ENCODE results near the gene HYCC1.
"Not testable (repeated sequence)": the region's sequence is repeated elsewhere in the genome, so short reads cannot be mapped to it uniquely, and the experiment has no call there.

The HYCC1 gene

DNA sequence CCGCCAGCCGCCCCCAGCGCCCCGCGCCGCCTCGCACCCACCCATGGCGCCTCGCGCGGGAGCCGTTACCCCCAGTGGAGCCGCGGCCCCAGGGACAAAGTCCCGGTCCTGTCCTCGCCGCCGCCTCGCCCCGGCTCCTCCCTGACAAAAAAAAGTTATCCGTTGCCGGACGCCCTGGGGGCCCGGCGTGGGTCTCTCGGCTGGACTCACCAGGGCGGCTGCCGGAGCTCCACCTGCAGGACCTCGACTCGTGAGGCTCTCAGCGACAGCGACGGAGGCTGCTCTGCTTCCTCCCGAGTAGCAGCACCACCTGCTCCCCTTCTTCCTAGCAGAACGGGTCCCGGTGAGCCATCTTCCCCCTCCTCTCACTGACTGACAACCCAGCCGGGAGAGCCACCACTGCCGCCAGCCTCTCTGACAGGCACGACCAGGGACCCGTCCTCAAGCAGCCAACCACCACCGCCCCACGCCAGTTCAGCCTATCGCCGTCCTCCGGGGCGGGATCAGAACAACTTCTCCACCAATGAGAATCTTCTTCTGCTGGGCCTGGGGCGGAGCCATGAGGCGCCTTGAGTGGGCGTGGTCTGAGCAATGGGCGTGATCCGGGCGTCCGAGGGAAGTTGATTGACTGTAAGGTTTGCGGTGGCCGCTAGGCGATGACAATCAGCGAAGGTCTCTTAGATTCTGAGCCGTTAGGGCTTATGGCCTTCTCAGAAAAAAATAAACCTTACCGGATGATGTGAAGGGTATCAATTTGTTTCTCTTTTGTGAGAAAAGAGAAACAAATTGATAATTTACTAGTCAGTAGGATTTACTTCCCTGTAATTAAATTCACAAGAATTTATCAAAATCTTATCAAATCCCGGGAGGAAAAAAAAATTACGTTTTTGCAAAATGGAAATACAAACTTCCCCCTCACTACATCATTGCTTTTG, at the start of gene HYCC1:
HYCC1 (minus strand) TSS at position 416 of the 935 bp plus-strand sequence. CDS start 23,019 bp downstream, outside the sequence.
- DNase-seq: peak; percentile 100

DNA sequence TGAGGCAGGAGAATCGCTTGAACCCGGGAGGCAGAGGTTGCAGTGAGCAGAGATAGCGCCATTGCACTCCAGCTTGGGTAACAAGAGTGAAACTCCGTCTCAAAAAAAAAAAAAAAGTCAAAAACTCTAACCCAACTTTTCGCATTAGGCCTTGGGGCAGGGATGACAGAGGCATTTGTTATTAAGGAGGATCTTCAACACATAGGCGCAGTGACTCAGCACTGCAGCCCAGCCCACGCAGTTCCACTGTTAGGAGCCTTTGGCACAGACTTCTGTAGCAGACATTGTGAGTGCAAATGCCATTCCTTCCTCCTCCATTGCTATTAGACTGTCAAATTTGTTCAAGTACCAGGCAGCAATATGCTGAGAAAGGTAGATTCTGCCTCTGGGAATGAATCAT, 48.5 kb upstream of the HYCC1 start:
- no peak for DNase-seq

- DNase-seq: no peak
These were observed 47.4 kb upstream of the HYCC1 start for GRCh38 chr7:23061327-23061726.

- DNase-seq: no peak
These were observed 44.6 kb upstream of the HYCC1 start for GRCh38 chr7:23058408-23059096.

GRCh38 chr7:23055582-23056178, 41.8 kb upstream of the HYCC1 start:
- peak; percentile 89 to 95 for DNase-seq

- not testable (repeated sequence) for DNase-seq
These were observed 37.2 kb upstream of the HYCC1 start for GRCh38 chr7:23051124-23051485.

DNA sequence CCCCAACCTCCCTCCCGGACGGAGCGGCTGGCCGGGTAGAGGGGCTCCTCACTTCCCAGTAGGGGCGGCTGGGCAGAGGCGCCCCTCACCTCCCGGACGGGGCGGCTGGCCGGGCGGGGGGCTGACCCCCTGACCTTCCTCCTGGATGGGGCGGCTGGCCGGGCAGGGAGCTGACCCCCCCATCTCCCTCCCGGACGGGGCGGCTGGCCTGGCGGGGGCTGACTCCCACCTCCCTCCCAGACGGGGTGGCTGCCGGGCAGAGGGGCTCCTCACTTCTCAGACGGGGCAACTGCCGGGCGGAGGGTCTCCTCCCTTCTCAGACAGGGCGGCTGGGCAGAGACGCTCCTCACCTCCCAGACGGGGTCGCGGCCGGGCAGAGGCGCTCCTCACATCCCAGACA, 32.4 kb upstream of the HYCC1 start:
- not testable (repeated sequence) for DNase-seq

DNA sequence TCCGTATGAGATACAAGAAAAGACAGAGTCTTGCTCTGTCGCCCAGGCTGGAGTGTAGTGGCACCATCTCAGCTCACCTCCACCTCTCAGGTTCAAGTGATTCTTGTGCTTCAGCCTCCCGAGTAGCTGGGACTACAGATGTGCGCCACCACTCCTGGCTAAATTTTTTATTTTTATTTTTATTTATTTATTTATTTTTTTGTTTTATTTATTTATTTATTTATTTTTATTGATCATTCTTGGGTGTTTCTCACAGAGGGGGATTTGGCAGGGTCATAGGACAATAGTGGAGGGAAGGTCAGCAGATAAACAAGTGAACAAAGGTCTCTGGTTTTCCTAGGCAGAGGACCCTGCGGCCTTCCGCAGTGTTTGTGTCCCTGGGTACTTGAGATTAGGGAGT, 31.2 kb upstream of the HYCC1 start:
- not testable (repeated sequence) for DNase-seq

DNA sequence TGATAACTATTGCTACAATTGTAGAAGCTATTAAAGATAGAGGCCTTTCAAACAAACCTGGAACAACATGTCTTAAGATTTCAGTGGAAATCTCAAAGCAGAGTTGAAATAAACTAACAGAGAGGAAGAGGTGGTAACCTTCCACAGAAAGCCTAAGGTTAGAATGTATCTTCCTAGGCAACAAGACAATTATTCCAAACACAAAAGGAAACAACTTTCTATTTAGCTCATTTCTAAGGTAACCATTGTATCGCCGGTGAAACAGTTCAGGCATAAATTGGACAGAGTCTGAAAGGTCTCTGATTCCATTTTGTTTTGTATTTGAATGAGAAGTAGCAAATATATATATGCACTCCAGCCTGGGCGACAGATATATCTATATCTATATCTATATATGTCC, 30.7 kb upstream of the HYCC1 start:
- DNase-seq: no peak

GRCh38 chr7:23043441-23043840, 29.5 kb upstream of the HYCC1 start:
- no peak for DNase-seq

- DNase-seq: not testable (repeated sequence)
These were observed 25.7 kb upstream of the HYCC1 start for GRCh38 chr7:23039674-23040073.

DNA sequence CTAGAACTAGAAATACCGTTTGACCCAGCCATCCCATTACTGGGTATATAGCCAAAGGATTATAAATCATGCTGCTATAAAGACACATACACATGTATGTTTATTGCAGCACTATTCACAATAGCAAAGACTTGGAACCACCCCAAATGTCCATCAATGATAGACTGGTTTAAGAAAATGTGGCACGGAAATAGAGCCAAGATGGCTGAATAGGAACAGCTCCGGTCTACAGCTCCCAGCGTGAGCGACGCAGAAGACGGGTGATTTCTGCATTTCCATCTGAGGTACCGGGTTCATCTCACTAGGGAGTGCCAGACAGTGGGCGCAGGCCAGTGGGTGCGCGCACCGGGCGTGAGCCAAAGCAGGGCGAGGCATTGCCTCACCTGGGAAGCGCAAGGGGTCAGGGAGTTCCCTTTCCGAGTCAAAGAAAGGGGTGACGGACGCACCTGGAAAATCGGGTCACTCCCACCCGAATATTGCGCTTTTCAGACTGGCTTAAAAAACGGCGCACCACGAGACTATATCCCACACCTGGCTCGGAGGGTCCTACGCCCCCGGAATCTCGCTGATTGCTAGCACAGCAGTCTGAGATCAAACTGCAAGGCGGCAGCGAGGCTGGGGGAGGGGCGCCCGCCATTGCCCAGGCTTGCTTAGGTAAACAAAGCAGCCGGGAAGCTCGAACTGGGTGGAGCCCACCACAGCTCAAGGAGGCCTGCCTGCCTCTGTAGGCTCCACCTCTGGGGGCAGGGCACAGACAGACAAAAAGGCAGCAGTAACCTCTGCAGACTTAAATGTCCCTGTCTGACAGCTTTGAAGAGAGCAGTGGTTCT, 21.8 kb upstream of the HYCC1 start:
- DNase-seq: not testable (repeated sequence)

DNA sequence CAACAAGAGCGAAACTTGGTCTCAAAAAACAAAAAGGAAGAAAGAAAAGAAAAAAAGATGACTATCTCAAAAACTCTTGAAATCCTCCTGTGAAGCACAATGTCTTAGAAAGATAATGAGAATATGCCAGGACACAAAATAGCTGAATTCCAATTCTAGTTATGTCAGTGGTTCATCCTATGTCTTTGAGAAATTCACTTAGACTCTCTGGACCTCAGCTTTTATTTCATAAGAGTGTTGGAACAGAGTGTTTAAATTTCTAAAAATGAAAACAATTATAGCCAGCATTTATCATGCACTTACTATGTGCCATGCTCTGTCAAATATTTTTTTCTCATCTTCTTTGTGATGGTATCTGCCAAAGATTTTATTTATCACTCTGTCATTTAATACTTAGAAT, 13.3 kb upstream of the HYCC1 start:
- DNase-seq: no peak

DNA sequence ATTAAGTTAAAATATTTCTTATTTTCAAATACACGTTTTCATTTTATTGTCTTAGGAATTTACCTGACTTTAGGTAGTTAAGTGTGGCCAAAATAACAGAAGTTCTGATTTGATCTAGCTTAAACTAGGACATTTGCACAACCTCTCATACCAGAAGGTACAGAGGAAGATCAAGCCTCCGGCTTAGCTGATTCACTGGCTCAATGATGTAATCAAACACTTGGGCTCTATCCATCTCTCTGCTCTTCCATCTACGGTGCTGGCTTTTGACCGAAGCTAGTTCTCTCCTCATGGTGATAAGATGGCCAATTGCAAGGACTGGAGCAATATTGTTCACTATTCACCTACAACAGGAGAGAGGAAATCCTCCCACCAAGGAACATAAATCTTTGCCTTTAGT, 12.2 kb upstream of the HYCC1 start:
- DNase-seq: no peak

GRCh38 chr7:23024454-23024853, 10.5 kb upstream of the HYCC1 start:
- DNase-seq: no peak

DNA sequence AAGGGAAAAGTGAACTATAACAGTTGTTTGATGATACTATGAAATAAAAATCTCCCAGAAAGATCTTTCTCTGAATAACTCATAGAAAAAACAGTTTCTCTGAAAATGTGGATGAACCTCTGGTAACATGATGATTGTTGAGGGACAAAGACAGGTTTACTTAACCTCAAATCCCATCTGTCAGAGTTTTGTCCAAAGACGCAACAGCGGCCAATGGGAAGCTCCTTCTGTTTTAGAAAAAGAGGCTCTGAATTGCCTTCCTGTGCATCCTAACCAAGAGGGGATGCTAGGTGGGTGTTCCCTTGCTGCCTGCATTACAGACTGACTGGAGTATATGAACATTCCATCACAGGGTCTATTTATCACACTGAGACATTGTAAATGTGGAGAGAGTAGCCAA, 8.9 kb upstream of the HYCC1 start:
- no peak for DNase-seq

GRCh38 chr7:23022258-23022769, 8.4 kb upstream of the HYCC1 start:
- no peak for DNase-seq

DNA sequence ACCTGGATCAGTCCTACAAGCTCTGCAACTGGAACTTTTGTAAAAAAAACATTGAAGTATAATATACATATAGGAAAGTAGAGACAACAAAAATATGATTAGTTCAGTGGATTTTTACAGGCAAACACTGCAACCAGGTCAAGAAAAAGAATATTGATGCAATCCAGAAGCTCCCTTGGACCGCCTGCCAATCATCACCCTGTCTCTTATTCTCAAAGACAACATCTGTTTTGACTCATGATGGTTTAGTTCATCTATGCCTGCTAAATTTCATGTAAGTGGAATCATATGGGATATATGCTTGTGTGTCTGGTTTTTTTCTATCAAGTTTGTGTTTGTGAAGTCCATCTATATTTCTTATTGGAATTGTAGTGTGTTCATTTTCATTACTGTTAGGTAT, 7.7 kb upstream of the HYCC1 start:
- no peak for DNase-seq

DNA sequence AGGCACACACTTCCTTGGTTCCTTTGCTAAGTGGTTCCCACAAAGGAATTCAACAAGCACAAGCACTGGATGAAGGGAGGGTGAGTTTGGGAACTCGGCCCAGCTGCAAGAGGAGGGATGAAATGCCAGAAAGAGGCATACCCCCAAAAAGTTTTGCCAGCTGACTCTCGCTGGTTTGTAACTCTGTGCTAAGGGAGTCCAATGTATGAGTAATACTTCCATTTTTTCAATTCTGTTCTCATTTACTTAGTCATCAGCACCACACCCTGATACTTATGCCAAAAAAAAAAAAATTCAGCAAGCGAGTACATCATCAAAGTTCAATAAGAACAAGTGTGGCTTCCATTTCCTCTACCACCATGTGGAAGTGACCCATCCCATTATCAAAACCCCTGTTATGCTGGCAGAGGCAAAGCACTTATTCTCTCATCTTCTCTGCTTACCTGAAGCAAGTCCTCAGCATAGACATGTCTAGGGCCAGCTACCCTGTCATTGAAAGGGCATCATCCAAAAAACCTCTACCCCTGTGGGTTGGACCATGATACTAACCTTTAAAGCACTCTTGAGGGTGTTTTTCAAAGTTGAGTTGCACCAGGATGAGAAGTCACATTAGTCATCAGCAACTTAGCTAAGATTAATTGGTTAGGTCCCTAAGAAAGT, 6.9 kb upstream of the HYCC1 start:
- no peak for DNase-seq

GRCh38 chr7:23018750-23019149, 4.8 kb upstream of the HYCC1 start:
- no peak for DNase-seq

DNA sequence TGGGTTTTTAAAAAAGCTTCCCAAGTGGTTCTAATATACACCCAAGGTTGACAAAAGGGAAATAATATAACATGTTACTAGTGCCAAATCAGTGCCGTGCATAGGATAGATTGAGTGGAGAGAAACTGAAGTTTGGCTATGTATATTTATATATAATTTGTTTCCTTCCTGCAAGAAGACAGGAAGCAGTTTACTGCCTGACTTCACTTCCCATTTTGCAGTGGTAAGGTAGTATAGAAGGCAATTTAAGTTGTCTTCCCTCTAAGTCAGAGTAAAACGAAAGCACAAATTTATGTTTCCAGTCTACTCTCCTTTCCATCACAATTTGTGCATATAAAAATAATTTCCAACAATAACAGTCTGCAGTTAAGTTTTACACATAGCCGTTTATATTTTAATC, 3.4 kb upstream of the HYCC1 start:
- DNase-seq: peak; percentile 62 to 67
